A172 (cell line): Measurements from ENCODE around the gene PALB2. TPM values are rescaled to one million over a fixed set of nuclear protein-coding genes. Genes with fewer than 3 reads are reported as not detected.
A peak's percentile ranks its signal among the peaks of the same experiment; 100 is the strongest.
"Not testable (repeated sequence)": the region's sequence is repeated elsewhere in the genome, so short reads cannot be mapped to it uniquely, and the experiment has no call there.

Source experiments
- DNase-seq: peaks from one replicate; pipeline ENCODE4 v3.0.0-alpha.2; 2015; ENCODE audit warnings: low spot score
- total RNA-seq: library from RNA; depleted of rRNA; stranded (reverse); fragments of >200 nt; shearing (Covaris generic); gene quantifications from 2 replicates; pipeline ENCODE4 v1.2.3, GENCODE V29; 2014

Gene PALB2
- total RNA-seq, 1 experiment from 2014 or later, result 20.1 TPM

GRCh38 chr16:23650674-23651416 is 9.7 kb upstream of the PALB2 start:
- no peak for DNase-seq

DNA sequence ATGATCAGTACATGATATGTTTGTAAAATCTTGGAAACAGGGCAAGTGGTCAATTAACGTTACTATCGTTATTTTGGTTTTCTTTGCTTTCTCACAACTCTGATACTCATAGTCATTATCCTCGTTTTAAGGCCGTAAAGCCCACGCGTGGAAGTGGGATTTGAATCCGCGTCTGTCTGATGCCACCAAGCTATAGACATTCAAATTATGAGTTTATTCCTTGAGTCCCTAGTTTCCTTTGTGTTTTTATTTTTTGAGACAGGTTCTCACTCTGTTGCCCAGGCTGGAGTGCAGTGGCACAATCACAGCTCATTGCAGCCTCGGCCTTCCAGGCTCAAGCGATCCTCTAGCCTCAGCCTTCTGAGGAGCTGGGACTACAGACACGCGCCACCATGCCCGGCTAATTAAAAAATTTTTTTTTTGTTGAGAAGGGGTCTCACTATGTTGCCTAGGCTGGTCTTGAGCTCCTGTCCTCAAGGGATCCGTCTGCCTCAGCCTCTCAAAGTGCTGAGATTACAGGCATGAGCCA is 1.2 kb upstream of the PALB2 start:
- no peak for DNase-seq

DNA sequence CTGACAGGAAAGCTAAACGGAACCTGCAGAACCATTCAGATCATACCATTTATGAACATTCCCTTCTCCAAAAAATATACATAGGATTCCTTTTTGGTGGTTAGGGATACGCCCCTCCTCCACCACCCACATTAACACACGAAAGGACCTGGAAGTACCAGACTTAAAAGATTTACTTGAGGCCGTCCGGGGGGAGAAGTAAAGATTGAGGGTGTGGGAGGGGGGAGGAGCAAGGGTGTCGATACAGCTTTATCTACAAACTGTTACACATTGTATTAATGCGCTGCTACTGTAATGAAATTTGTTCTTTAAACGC is 537 bp downstream of the PALB2 start:
- peak; percentile 4 for DNase-seq

- DNase-seq, result no peak
Observed at GRCh38 chr16:23635958-23636357, 5.2 kb downstream of the PALB2 start.

DNA sequence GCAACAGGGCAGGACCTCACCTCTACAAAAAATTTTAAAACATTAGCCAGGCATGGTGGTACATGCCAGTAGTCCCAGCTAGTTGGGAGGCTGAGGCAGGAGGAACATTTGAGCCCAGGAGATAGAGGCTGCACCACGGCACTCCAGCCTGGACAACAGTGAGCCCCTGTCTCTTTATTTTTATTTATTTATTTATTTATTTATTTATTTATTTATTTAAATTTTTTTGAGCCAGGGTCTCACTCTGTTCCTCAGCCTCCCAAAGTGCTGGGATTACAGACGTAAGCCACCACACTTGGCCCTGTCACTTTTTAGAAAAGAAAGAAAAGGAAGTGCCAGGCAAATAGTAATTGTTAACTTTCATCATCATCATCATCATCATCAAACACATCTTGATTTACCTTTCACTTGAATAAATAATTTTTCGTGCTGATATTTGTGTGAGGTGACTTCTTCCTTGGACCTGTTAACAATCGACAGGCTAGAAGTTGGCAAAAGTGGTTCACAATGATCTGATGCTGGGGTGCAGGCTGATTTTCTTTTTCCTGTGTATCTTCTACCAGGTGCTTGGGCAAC is 6.6 kb downstream of the PALB2 start:
- DNase-seq, result no peak

GRCh38 chr16:23631874-23632273 is 9.2 kb downstream of the PALB2 start:
- DNase-seq, result not testable (repeated sequence)

GRCh38 chr16:23629516-23629915 is 11.6 kb downstream of the PALB2 start:
- no peak for DNase-seq

GRCh38 chr16:23624092-23624491 is 17.0 kb downstream of the PALB2 start:
- no peak for DNase-seq

DNA sequence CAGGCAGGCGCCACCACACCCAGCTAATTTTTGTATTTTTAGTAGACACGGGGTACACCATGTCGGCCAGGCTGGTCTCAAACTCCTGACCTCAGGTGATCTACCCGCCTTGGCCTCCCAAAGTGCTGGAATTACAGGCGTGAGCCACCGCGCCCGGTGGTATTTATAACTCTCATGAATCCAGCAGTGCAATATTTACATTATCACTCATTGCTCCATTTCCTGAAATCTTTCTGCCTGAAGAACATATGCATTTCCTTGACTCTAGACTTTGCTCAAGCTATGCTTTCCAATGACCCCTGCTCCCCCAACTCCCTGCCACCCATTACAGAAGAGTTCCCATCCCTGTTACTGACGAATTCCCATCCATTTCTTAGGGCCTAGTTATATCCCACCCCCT is 25.3 kb downstream of the PALB2 start:
- no peak for DNase-seq

- DNase-seq, result no peak
Observed at GRCh38 chr16:23611936-23612335, 29.2 kb downstream of the PALB2 start.

DNA sequence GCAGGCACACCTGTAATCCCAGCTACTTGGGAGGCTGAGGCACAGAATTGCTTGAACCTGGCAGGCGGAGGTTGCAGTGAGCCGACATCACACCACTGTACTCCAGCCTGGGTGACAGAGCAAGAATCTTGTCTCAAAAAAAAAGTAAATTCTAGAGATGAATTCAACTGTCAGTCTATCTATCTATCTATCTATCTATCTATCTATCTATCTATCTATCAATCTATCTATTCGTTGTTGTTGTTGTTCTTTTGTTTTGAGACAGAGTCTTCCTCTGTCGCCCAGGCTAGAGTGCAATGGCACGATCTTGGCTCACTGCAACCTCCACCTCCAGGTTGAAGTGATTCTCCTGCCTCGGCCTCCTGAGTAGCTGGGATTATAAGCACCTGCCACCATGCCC is 30.2 kb downstream of the PALB2 start:
- DNase-seq, result not testable (repeated sequence)

DNA sequence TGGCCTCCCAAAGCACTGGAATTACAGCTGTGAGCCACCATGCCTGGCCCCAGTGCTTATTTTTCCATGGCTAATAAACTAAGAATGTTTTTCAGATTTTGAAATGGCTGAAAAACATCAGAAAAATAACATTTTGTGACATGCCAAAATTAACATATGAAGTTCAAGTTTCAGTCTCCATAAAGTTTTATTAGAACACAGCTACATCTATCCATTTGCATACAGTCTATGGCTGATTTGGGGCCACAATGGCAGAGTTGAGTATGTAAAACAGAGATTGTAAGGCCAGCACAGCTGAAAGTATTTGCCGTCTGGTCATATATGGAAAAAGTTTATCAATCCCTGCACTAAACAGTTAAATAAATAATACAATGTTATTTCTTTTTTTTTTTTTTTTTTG is 31.2 kb downstream of the PALB2 start:
- no peak for DNase-seq

- DNase-seq, result peak; percentile 89
Observed at GRCh38 chr16:23608194-23608593, 32.9 kb downstream of the PALB2 start.

DNA sequence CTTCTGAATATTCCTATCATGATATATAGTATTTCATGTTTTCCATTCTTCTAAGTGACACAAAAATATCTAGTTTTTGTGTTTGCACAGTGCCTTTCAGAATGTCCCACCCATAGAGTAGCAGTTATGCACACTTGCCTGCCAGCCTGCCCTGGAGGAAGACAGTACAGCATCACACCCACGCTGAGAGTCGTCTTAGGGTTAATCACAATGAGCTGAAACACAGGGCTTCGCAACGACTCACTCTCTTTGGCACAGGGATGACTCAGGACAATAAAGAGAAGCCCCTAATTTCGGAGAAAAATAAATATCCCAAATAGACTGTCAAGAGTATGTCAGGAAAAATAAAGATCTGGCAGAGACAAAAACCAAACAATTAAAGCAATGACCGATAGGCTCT is 33.4 kb downstream of the PALB2 start:
- no peak for DNase-seq

GRCh38 chr16:23597003-23597756 is 43.9 kb downstream of the PALB2 start:
- DNase-seq, result no peak

DNA sequence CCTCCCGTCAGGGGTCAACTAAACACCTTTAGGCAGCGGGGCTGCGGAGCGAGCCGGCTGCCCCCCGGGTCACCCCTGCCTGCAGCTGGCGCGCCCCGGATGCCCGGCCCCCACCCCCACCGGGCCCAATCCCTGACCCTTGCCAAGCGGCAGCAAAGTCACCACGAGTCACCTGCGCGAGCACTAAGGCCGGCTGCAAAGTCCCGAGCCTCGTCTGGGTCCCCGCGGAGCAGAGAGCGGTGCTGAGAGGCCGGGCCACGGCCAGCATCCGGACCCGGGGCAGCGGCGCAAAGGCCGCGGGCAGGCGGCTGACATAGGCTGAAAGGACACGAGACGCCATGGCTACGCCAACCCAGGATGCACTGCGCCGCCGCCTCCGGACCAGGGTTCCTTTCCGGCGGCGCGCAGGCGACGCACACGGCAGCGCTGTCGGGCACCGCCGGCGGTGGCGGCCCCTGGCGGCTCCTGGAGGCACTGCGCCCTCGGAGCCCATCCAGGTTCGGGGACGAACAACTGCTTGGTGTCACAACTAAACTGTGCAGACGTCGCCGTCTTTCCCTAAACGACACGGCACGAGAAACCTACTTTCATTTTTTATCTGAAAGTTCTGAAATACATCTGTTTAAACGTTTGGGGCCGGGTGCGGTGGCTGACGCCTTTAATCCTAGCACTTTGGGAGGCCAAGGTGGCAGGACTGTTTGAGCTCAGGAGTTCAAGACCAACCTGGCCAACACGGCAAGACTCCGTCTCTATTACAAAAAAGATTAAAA is 45.0 kb downstream of the PALB2 start, which contains the start of gene NDUFAB1:
NDUFAB1 (minus strand) TSS at position 366 of the 770 bp plus-strand sequence; CDS start at position 340, 26 bp downstream.
- peak; percentile 83 for DNase-seq

- DNase-seq, result no peak
Observed at GRCh38 chr16:23595246-23595950, 45.7 kb downstream of the PALB2 start.

DNA sequence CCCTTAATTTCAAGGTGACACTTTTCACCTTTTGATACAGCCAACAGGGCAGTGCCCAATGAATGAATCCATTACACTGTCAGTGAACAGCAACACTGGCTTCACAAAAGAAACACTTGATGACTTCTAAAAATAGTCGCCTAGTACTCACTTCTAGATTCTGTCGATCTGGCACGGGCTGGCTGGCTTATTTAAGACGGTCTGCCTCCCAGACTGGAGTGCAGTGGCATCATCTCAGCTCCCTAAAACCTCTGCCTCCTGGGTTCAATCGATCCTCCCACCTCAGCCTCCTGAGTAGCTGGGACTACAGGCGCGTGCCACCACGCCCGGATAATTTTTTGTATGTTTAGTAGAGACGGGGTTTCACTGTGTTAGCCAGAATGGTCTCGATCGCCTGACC is 46.9 kb downstream of the PALB2 start:
- DNase-seq, result no peak

DNA sequence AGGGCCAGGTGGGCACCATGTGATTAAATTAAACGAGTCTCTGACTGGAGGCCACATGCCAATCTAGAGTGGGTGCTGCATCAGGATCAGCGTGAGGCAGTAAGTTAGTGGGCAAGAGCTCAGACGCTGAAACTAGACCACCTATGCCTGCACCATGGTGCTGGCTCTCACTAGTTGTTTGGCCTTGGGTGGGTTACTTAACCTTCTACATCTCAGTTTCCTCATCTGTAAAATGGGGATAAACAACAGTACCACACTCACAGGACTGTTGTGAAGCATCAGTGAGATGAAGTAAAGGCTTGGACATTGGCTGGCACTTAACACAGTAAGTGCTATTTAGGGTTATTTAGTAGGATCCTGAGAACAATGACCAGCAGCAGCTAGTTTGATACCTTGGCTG is 50.9 kb downstream of the PALB2 start:
- DNase-seq, result no peak

DNA sequence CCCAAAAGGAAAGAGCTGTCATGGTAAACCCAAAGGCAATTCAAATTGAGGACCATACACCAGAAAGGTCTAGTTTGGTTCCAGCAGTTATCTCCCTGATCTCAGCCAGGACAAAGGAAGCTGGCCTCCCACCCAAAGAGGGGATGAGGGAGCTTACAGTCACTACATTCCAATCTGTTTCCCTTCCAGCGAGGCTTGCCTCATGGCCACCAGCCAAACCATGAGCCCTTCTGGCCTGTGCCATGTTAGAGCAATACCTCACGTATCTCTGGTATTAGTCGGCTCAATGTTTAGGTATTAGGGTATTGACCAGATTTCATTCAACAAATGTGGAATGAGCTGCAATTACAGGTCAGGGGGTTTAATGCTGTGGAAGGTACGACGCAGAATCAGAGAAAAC is 53.4 kb downstream of the PALB2 start:
- DNase-seq, result no peak
